Parathyroid adenoma (tissue), 2 donors: ENCODE results near the gene IER3.
"Not testable (repeated sequence)": the region's sequence is repeated elsewhere in the genome, so short reads cannot be mapped to it uniquely, and the experiment has no call there.

Source experiments
- H2AFZ ChIP-seq: fragments of 300-600 bp; sonication (generic); one replicate; pipeline ENCODE4 v1.7.0; 2017; ENCODE audit warnings: antibody characterized with exemption, mild to moderate bottlenecking
- H3K27ac ChIP-seq: fragments of 300-600 bp; sonication (generic); one replicate; pipeline ENCODE4 v1.7.0; 2017
- H3K27me3 ChIP-seq: fragments of 300-600 bp; sonication (generic); one replicate; pipeline ENCODE4 v1.7.0; 2017; ENCODE audit warnings: low read length; ENCODE audit not compliant: control insufficient read depth, insufficient read depth
- H3K36me3 ChIP-seq: fragments of 300-600 bp; sonication (generic); one replicate; pipeline ENCODE4 v1.7.0; 2017; ENCODE audit warnings: low read length; ENCODE audit not compliant: control insufficient read depth, insufficient read depth
- H3K4me1 ChIP-seq: fragments of 300-600 bp; sonication (generic); one replicate; pipeline ENCODE4 v1.7.0; 2017; ENCODE audit warnings: control low read depth
- H3K4me2 ChIP-seq: fragments of 300-600 bp; sonication (generic); one replicate; pipeline ENCODE4 v1.7.0; 2017; ENCODE audit warnings: low read length
- H3K4me3 ChIP-seq: fragments of 300-600 bp; sonication (generic); one replicate; pipeline ENCODE4 v1.7.0; 2017; ENCODE audit warnings: low read depth, low read length
- H3K79me2 ChIP-seq: fragments of 300-600 bp; sonication (generic); one replicate; pipeline ENCODE4 v1.7.0; 2017; ENCODE audit warnings: control low read depth
- H3K9ac ChIP-seq: fragments of 300-600 bp; sonication (generic); one replicate; pipeline ENCODE4 v1.7.0; 2017; ENCODE audit warnings: mild to moderate bottlenecking
- H3K9me3 ChIP-seq: fragments of 300-600 bp; sonication (generic); one replicate; pipeline ENCODE4 v1.7.0; 2017; ENCODE audit warnings: low read length; ENCODE audit not compliant: control insufficient read depth
- TF ChIP-seq, protein P1 (sequence below): fragments of 300-600 bp; sonication (generic); IDR thresholded peaks from one replicate; pipeline ENCODE4 v1.7.0; 2017; ENCODE audit warnings: antibody characterized with exemption, mild to moderate bottlenecking
- donor health status: primary hyperparathyroidism.

IER3 gene

DNA sequence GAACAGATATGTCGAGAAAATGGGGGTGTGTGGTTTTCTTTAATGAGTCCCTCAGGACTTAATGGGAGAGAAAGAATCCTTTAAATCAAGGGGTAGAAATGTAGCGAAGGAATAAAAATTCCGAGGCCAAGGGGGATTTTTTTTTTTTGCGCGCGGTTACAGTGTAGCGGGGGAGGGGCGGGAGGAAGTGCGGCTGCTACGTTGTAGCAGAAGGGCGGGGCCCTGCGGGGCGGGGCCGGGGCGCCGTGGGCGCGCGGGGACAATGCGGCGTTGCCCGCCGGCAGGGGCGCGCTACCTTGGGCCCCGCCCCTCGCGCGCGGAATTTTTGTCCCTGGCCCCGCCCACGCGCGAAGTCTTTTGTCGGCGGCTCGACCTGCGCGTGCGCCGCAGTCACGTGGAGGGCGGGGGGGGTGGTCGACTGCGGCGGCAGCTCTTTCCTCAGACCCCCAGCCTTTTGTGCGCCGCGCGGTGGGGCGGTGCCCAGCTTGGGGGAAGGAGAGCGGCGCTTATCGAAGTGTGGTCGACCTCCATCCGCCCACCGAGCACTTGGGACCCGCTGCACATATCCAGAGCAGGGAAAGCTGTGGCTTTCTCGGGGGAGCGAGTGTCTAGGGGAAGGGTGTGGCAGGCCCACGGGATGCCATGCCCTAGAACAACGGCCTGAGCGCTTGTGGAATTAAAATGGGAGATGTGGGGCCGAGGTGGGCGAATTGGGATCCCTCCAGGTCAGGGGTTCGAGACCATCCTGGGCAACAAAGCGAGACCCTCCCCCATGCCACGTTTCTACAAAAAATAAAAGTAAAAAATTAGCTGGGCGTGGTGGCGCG lies 22.9 kb downstream of the IER3 start:
- Histone ChIP-seq H3K4me3 (peak overlapping the region; percentile 82), H3K9me3 (no peaks in the 10 kb centered on the region), H2AFZ (peak overlapping the region; percentile 44), H3K27ac (peak overlapping the region; percentile 76), H3K27me3 (no peaks in the 10 kb centered on the region), H3K9ac (no peak overlapping the region), H3K36me3 (no peaks in the 10 kb centered on the region), H3K79me2 (no peaks in the 10 kb centered on the region), H3K4me2 (peak overlapping the region; percentile 88), H3K4me1 (peaks cover 19% of the 10 kb centered on the region)
- TF ChIP-seq, protein P1, sequence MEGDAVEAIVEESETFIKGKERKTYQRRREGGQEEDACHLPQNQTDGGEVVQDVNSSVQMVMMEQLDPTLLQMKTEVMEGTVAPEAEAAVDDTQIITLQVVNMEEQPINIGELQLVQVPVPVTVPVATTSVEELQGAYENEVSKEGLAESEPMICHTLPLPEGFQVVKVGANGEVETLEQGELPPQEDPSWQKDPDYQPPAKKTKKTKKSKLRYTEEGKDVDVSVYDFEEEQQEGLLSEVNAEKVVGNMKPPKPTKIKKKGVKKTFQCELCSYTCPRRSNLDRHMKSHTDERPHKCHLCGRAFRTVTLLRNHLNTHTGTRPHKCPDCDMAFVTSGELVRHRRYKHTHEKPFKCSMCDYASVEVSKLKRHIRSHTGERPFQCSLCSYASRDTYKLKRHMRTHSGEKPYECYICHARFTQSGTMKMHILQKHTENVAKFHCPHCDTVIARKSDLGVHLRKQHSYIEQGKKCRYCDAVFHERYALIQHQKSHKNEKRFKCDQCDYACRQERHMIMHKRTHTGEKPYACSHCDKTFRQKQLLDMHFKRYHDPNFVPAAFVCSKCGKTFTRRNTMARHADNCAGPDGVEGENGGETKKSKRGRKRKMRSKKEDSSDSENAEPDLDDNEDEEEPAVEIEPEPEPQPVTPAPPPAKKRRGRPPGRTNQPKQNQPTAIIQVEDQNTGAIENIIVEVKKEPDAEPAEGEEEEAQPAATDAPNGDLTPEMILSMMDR: peak; percentile 35

DNA sequence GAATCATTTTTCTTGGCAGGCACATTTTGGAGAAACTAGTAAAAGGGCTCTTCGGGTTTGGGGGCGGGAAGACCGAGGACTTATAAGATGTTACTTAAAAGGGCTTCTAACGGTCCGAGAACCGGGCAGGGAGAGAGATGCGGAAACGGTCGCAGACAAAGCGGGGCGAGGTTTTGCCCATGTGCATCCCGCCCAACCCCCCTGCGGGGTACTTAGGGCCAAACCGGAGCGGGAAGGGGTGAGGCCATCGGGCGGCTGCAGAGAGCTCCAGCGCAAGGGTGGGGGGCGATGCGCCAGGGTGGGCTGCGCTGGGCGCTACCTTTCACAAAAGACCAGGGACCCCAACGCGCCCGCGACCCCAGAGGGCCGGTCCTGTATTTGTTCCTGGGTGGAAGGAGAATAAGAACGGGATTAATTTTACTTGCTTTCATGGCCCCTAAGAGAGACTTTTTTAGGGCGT lies 23.6 kb downstream of the IER3 start:
- Histone ChIP-seq H3K9me3 (no peaks in the 10 kb centered on the region), H3K4me1 (peaks cover 20% of the 10 kb centered on the region), H3K4me2 (peak overlapping the region; percentile 83), H3K27ac (peak overlapping the region; percentile 76), H3K36me3 (no peaks in the 10 kb centered on the region), H3K27me3 (no peaks in the 10 kb centered on the region), H2AFZ (peak overlapping the region; percentile 44), H3K4me3 (peak overlapping the region; percentile 82), H3K9ac (no peak overlapping the region), H3K79me2 (no peaks in the 10 kb centered on the region)
- TF ChIP-seq, protein P1: no peak

DNA sequence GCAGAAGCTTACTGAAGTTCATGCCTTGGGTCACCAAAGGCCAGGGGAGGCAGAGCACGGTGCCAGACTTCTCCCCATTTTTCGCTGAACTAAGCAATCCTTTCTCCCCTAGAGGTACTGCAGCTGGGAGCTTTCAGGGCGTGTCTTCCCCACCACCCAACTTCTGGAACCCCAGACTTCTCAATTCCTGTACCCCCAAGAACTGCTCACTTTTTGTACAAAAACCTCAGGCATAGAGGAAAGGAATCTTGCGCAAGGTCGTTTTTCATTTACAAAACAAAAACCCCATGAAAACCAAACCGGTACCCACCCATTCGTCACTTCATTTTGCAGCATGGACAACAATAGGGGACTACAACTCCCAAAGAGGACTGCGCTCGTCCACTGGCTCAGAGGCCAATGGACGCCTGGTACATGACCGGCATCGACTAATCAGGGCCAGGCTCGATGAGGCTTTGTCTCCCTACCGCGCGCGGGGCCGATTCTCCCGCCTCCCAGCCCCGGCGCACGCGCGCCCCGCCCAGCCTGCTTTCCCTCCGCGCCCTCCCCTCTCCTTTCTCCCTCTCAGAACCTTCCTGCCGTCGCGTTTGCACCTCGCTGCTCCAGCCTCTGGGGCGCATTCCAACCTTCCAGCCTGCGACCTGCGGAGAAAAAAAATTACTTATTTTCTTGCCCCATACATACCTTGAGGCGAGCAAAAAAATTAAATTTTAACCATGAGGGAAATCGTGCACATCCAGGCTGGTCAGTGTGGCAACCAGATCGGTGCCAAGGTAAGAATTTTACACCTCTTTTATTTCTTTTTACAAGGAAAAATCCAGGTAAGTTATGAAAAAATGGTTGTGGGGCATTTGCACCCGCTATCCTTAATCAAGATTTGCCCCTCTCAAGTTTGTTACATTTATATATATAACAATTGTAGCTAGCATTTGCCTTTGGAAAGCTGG lies 24.3 kb downstream of the IER3 start, which contains the start of gene TUBB:
TSS of gene TUBB (plus strand) at position 562 of the 947 bp plus-strand sequence. CDS start at position 717, 155 bp downstream.
- Histone ChIP-seq H2AFZ (peak within 1 kb of the TSS; percentile 87), H3K27me3 (no peaks in the 10 kb centered on the region), H3K4me1 (peaks cover 20% of the 10 kb centered on the region), H3K9me3 (no peaks in the 10 kb centered on the region), H3K27ac (peak within 1 kb of the TSS; percentile 76), H3K9ac (no peak within 1 kb of the TSS), H3K4me3 (peak within 1 kb of the TSS; percentile 82), H3K79me2 (no peaks in the 10 kb centered on the region), H3K4me2 (peak within 1 kb of the TSS; percentile 91), H3K36me3 (no peaks in the 10 kb centered on the region)
- TF ChIP-seq, protein P1: no peak

DNA sequence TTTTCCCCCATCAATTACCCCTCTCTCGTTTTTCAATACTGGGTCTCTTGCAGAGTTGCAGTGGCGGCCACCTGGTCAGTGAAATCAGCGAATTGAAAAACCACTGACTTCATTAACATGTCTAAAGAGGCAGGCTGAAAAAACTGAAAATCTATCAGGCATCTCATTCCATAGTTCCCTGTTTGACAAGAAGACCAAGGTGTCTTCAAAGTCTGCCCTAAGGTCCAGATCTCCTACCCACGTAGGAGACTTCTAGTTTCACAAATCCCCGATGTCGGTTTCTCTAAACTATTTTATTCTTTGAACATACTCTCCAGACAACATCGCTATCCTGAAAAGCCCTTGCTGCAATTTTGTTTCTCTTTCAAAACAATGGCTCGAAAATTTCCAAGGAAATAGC lies 25.0 kb downstream of the IER3 start:
- H3K79me2 ChIP-seq: no peaks in the 10 kb centered on the region
- H3K9ac ChIP-seq: no peak overlapping the region
- H3K27ac ChIP-seq: peak overlapping the region; percentile 76
- no peaks in the 10 kb centered on the region for H3K27me3 ChIP-seq
- no peaks in the 10 kb centered on the region for H3K36me3 ChIP-seq
- H3K4me2 ChIP-seq: peak overlapping the region; percentile 91
- H2AFZ ChIP-seq: peak overlapping the region; percentile 87
- TF ChIP-seq, protein P1: no peak
- H3K4me1 ChIP-seq: peaks cover 20% of the 10 kb centered on the region
- H3K4me3 ChIP-seq: peak overlapping the region; percentile 82
- no peaks in the 10 kb centered on the region for H3K9me3 ChIP-seq

DNA sequence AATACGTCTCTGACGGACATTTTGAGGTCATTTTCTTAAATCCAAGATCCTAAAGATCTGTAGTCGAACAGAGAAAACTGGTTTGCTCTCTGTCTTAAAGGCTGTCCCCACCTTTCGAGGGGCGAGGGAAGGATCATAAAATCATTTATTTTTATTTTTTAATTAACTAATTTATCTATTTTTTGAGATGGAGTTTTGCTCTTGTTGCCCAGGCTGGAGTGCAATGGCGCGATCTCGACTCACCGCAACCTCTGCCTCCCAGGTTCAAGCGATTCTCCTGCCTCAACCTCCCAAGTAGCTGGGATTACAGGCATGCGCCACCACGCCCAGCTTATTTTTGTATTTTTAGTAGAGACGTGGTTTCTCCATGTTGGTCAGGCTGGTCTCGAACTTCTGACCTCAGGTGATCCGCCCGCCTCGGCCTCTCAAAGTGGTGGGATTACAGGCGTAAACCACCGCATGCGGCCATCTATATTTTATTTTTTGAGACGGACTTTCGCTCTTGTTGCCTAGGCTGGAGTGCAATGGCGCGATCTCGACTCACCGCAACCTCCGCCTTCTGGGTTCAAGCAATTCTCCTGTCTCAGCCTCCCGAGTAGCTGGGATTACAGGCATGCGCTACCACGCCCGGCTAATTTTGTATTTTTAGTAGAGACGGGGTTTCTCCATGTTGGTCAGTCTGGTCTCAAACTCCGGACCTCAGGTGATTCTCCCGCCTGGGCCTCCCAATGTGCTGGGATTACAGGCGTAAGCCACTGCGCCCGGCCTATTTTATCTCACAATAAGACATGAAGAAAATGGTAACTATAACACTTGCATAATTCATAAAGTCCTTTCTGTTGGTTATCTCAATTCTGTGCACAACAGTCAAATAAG lies 26.3 kb downstream of the IER3 start:
- Histone ChIP-seq H3K4me1 (peaks cover 19% of the 10 kb centered on the region), H3K27ac (peak overlapping the region; percentile 83), H3K4me3 (peak overlapping the region; percentile 97), H2AFZ (peak overlapping the region; percentile 90), H3K4me2 (peak overlapping the region; percentile 76)
- H3K36me3 ChIP-seq, H3K27me3 ChIP-seq, H3K79me2 ChIP-seq, H3K9ac ChIP-seq, H3K9me3 ChIP-seq: not testable (repeated sequence)
